ENCODE results near the gene SAMD4A. TPM values are rescaled to one million over a fixed set of nuclear protein-coding genes. Genes with fewer than 3 reads are reported as not detected.
A peak's percentile ranks its signal among the peaks of the same experiment; 100 is the strongest.

The SAMD4A gene
- total RNA-seq, 1 experiment from 2014 or later = 9.6 TPM

DNA sequence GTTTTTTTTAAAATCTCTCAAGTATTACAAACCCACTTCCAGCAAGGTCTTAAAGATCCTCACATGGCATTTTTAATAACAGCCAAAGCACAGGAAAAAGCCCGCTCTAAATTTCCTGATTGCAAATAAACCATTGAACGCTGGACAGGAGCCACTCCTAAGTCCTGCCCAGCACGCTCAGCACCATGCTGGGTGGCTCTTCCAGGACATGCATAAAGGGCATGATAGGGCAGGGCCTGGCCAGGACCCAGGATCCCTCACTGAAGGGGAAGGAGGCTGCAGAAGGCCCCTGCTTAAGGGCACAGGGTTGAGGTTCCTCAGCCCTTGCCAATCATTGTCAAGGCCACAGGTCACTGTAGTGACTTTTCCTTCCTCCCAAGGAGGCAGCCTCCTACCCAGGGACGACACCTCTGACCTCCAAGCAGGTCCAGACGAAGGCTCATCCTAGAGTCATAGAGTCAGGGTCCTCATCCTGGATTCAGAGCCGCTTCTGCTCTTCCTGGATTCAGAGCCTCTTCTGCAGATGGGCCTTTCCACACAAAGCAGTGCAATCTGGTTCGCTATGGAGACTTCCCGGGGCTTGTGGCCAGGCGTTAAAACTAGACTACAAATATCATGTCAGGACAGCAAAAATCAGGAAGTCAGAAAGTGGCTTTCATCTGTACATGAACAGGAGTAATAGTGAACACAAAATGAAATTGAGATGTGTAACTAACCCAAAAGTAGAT lies 211.9 kb downstream of the SAMD4A start:
- no peak overlapping the region for H4K5ac ChIP-seq (ENCODE audit: insufficient read length, low read depth, low read length)
- H2BK5ac ChIP-seq (ENCODE audit: insufficient read length, low read length) = no peak overlapping the region
- H3T11ph ChIP-seq (ENCODE audit: low read length) = no peak overlapping the region
- no peak overlapping the region for H3K4ac ChIP-seq (ENCODE audit: low read depth, low read length)
- H2BK120ac ChIP-seq (ENCODE audit: low read depth, low read length, poor library complexity, severe bottlenecking) = no peak overlapping the region
- no peak overlapping the region for H2AK5ac ChIP-seq (ENCODE audit: insufficient read length, low read length)
- no peaks in the 10 kb centered on the region for H3K9me3 Mint-ChIP-seq
- no peaks in the 10 kb centered on the region for H3K79me2 ChIP-seq (ENCODE audit: insufficient read depth, low read length)
- TF ChIP-seq, protein P1, sequence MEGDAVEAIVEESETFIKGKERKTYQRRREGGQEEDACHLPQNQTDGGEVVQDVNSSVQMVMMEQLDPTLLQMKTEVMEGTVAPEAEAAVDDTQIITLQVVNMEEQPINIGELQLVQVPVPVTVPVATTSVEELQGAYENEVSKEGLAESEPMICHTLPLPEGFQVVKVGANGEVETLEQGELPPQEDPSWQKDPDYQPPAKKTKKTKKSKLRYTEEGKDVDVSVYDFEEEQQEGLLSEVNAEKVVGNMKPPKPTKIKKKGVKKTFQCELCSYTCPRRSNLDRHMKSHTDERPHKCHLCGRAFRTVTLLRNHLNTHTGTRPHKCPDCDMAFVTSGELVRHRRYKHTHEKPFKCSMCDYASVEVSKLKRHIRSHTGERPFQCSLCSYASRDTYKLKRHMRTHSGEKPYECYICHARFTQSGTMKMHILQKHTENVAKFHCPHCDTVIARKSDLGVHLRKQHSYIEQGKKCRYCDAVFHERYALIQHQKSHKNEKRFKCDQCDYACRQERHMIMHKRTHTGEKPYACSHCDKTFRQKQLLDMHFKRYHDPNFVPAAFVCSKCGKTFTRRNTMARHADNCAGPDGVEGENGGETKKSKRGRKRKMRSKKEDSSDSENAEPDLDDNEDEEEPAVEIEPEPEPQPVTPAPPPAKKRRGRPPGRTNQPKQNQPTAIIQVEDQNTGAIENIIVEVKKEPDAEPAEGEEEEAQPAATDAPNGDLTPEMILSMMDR (conservative IDR thresholded peaks at IDR 0.05) = no peak
- no peaks in the 10 kb centered on the region for H3K9me3 ChIP-seq (ENCODE audit: control insufficient read depth, low read depth, low read length)
- H3K23me2 ChIP-seq (ENCODE audit: insufficient read length, low read depth, low read length, poor library complexity, severe bottlenecking) = no peaks in the 10 kb centered on the region
- H3K27me3 ChIP-seq (ENCODE audit: insufficient read depth, low read length) = no peaks in the 10 kb centered on the region
- H3K9ac ChIP-seq (ENCODE audit: extremely low read depth, insufficient read length, low read length) = no peak overlapping the region
- no peak overlapping the region for H2BK12ac ChIP-seq (ENCODE audit: insufficient read length, low read depth, low read length)
- no peak overlapping the region for H2AFZ ChIP-seq (ENCODE audit: low read length)
- no peak overlapping the region for H3K23ac ChIP-seq (ENCODE audit: insufficient read length, low read depth, low read length)
- H3K27ac ChIP-seq (ENCODE audit: insufficient read length, low read depth, low read length) = no peak overlapping the region
- H2BK15ac ChIP-seq (ENCODE audit: low read depth, low read length) = no peak overlapping the region
- H4K8ac ChIP-seq (replicated peaks; ENCODE audit: insufficient read length, low read depth, low read length) = no peak overlapping the region
- H3K4me2 ChIP-seq (ENCODE audit: insufficient read depth, insufficient read length, low read length) = no peak overlapping the region
- 0 out of 7 replicates have a peak, but pooled peaks cover 0 to 2% (median 0%) of the 10 kb centered on the region in 3 experiments for H3K36me3 Mint-ChIP-seq (ENCODE audit: insufficient read depth in 1 of 3, low read depth in 3 of 3)
- no peaks in the 10 kb centered on the region; the same call in 1 of the 2 replicates for H3K27me3 Mint-ChIP-seq (ENCODE audit: low read depth)
- H3K14ac ChIP-seq (ENCODE audit: insufficient read depth, low read length) = no peak overlapping the region
- H3K18ac ChIP-seq (ENCODE audit: insufficient read length, low read depth, low read length) = no peak overlapping the region
- no peaks in the 10 kb centered on the region for H3K79me1 ChIP-seq (ENCODE audit: insufficient read depth, low read depth, low read length, poor library complexity, severe bottlenecking)
- no peak overlapping the region for H3K56ac ChIP-seq (ENCODE audit: insufficient read length, low read depth, low read length)
- H2BK20ac ChIP-seq (ENCODE audit: low read depth, low read length, poor library complexity, severe bottlenecking) = no peak overlapping the region
- H3K4me3 Mint-ChIP-seq = no peak overlapping the region
- WGBS (ENCODE audit: extremely low coverage, insufficient read length, low lambda C conversion rate) = no CpG with 5 or more reads among the region's 9 CpGs
- 0 out of 2 replicates have a peak, but pooled peaks cover 1% of the 10 kb centered on the region for H3K4me1 ChIP-seq (ENCODE audit: insufficient read depth, low read length)
- H4K20me1 ChIP-seq (ENCODE audit: control insufficient read depth, insufficient read depth, insufficient read length) = no peaks in the 10 kb centered on the region
- DNase-seq = no peak
- H3K27ac Mint-ChIP-seq = peak overlapping the region in 2 of 3 experiments; percentile 16 to 23; a peak in 3 of 7 replicates
- H4K91ac ChIP-seq (ENCODE audit: insufficient read length, low read depth, low read length) = no peak overlapping the region
- peaks cover 3 to 4% of the 10 kb centered on the region in 2 experiments for H3K4me1 Mint-ChIP-seq
